Dedifferentiated amniotic fluid mesenchymal stem cell (primary cell): ENCODE results near the gene TEKT2.

Source experiments
- DNase-seq: peaks from one replicate; pipeline ENCODE4 v3.0.0-alpha.2; 2016; ENCODE audit errors: extremely low spot score

The TEKT2 gene

GRCh38 chr1:36128126-36128904, 44.4 kb downstream of the TEKT2 start:
- DNase-seq, result no peak

- no peak for DNase-seq
Measured at GRCh38 chr1:36128905-36129206, 45.0 kb downstream of the TEKT2 start.

GRCh38 chr1:36132029-36132428, 48.1 kb downstream of the TEKT2 start:
- no peak for DNase-seq

- DNase-seq, result peak; percentile 92
Measured at GRCh38 chr1:36133484-36133883, 49.6 kb downstream of the TEKT2 start.

GRCh38 chr1:36134031-36134430, 50.1 kb downstream of the TEKT2 start:
- no peak for DNase-seq

- DNase-seq, result peak; percentile 71
Measured at GRCh38 chr1:36134505-36135329, 50.8 kb downstream of the TEKT2 start.

- no peak for DNase-seq
Measured at GRCh38 chr1:36135330-36135667, 51.4 kb downstream of the TEKT2 start.

GRCh38 chr1:36135796-36136195, 51.9 kb downstream of the TEKT2 start:
- DNase-seq, result no peak

GRCh38 chr1:36136535-36136934, 52.6 kb downstream of the TEKT2 start:
- DNase-seq, result peak; percentile 72

- no peak for DNase-seq
Measured at GRCh38 chr1:36137226-36137625, 53.3 kb downstream of the TEKT2 start.

- no peak for DNase-seq
Measured at GRCh38 chr1:36137776-36138175, 53.9 kb downstream of the TEKT2 start.
